B cell (primary cell): ENCODE results near the gene UBFD1. TPM values are rescaled to one million over a fixed set of nuclear protein-coding genes. Genes with fewer than 3 reads are reported as not detected.

Experiments
- ATAC-seq: fragments of 200-7000 bp; cut with Tn5 transposase; one replicate; pipeline ENCODE4 v1.10.0; 2021; ENCODE audit warnings: low read depth, mild to moderate bottlenecking, moderate number of reproducible peaks, moderate library complexity
- CTCF ChIA-PET: fragments of 350-600 bp; sonication (Branson Sonifier 250); formaldehyde crosslinking; loops from one replicate; lab custom pipeline; 2021; ENCODE audit warnings: antibody characterized with exemption, inconsistent platforms; lab: Charles Lee
- POLR2A ChIA-PET: fragments of 350-600 bp; sonication (Branson Sonifier 250); formaldehyde crosslinking; loops from one replicate; lab custom pipeline; 2021; ENCODE audit warnings: antibody characterized with exemption; lab: Charles Lee
- DNase-seq: peaks from one replicate; pipeline ENCODE4 v3.0.0; 2013
- H2AFZ ChIP-seq: 2 replicates; pipeline ENCODE4 v1.6.1; 2012; ENCODE audit warnings: mild to moderate bottlenecking, low read depth, low read length; ENCODE audit not compliant: insufficient read depth, poor library complexity, severe bottlenecking
- H3K27ac ChIP-seq, 2 donors: 1 replicate in 1 of 2; 2 replicates in 1 of 2; pipeline ENCODE4 v1.5.1; 2012 to 2013; ENCODE audit warnings: low read length in 2 of 2, mild to moderate bottlenecking in 2 of 2, moderate library complexity in 1 of 2
- H3K27me3 ChIP-seq, 4 experiments: fragments of 200-600 bp in 1 of 4; sonication (generic) in 1 of 4; replicated peaks in 1 of 4; 1 replicate in 2 of 4; 2 replicates in 2 of 4; pipeline versions ENCODE4 v1.6.1 to v1.7.0; 2013 to 2016; ENCODE audit warnings: low read length in 3 of 4, mild to moderate bottlenecking in 2 of 4, mixed read lengths in 1 of 4, moderate library complexity in 1 of 4; ENCODE audit not compliant: insufficient read depth in 4 of 4, control insufficient read depth in 3 of 4; ENCODE audit errors: control extremely low read depth in 1 of 4
- H3K36me3 ChIP-seq, 2 experiments: replicated peaks in 1 of 2; 1 replicate in 1 of 2; 2 replicates in 1 of 2; pipeline versions ENCODE4 v1.6.1 to v1.7.1; 2013; ENCODE audit warnings: low read length in 1 of 2; ENCODE audit not compliant: insufficient read depth in 2 of 2, control insufficient read depth in 1 of 2; ENCODE audit errors: control extremely low read depth in 1 of 2, extremely low read depth in 1 of 2
- H3K4me1 ChIP-seq, 2 donors: fragments of 200-600 bp in 1 of 2; sonication (generic) in 1 of 2; 1 replicate in 1 of 2; 2 replicates in 1 of 2; pipeline versions ENCODE4 v1.5.1 to v1.6.1; 2013 to 2017; ENCODE audit warnings: low read length in 2 of 2; ENCODE audit not compliant: control insufficient read depth in 2 of 2, insufficient read depth in 2 of 2
- H3K4me2 ChIP-seq: replicated peaks from 2 replicates; pipeline ENCODE3; 2012; ENCODE audit warnings: mild to moderate bottlenecking, low read depth, low read length; ENCODE audit not compliant: poor library complexity, severe bottlenecking
- H3K4me3 ChIP-seq, 5 experiments: fragments of 200-600 bp in 1 of 5; sonication (generic) in 1 of 5; 1 replicate in 3 of 5; 2 replicates in 2 of 5; pipeline versions ENCODE4 v1.5.1 to v1.7.0; 2011 to 2016; ENCODE audit warnings: low read length in 4 of 5, mild to moderate bottlenecking in 4 of 5, low read depth in 2 of 5, control low read depth in 1 of 5, moderate library complexity in 1 of 5; ENCODE audit not compliant: insufficient read depth in 1 of 5; ENCODE audit errors: control extremely low read depth in 1 of 5, extremely low read depth in 1 of 5
- H3K79me2 ChIP-seq: fragments of 200-600 bp; sonication (generic); one replicate; pipeline ENCODE4 v1.6.0; 2016; ENCODE audit warnings: low read length; ENCODE audit not compliant: control insufficient read depth, insufficient read depth
- H3K9ac ChIP-seq: fragments of 200-600 bp; sonication (generic); 2 replicates; pipeline ENCODE4 v1.6.1; 2017; ENCODE audit warnings: mild to moderate bottlenecking, low read length, moderate library complexity
- H3K9me3 ChIP-seq, 3 donors: one replicate each; pipeline versions ENCODE4 v1.6.1 to v1.7.1; 2013; ENCODE audit warnings: low read length in 2 of 3; ENCODE audit not compliant: control insufficient read depth in 2 of 3, insufficient read depth in 1 of 3; ENCODE audit errors: control extremely low read depth in 1 of 3
- H4K20me1 ChIP-seq: 2 replicates; pipeline ENCODE4 v1.6.0; 2012; ENCODE audit warnings: mild to moderate bottlenecking, low read length; ENCODE audit not compliant: insufficient read depth, control insufficient read depth, poor library complexity, severe bottlenecking
- H3K27ac Mint-ChIP-seq: one replicate; pipeline ENCODE4 v1.8.0; 2021; ENCODE audit warnings: mixed read lengths
- H3K27me3 Mint-ChIP-seq: one replicate; pipeline ENCODE4 v1.8.0; 2021; ENCODE audit warnings: mixed read lengths
- H3K4me1 Mint-ChIP-seq: one replicate; pipeline ENCODE4 v1.8.0; 2021; ENCODE audit warnings: mixed read lengths
- H3K4me3 Mint-ChIP-seq: one replicate; pipeline ENCODE4 v1.8.0; 2021; ENCODE audit warnings: mixed read lengths
- H3K9me3 Mint-ChIP-seq: one replicate; pipeline ENCODE4 v1.8.0; 2022; ENCODE audit warnings: mixed read lengths; ENCODE audit not compliant: insufficient read depth
- EZH2 ChIP-seq: IDR thresholded peaks from 2 replicates; pipeline ENCODE4 v1.6.1; 2012; ENCODE audit warnings: borderline replicate concordance, low read depth, mild to moderate bottlenecking, moderate library complexity, low read length; ENCODE audit not compliant: insufficient read depth, poor library complexity, severe bottlenecking
- WGBS: methylation state at CpG from one replicate; pipeline ENCODE4 v1.1.5; 2013; ENCODE audit warnings: missing lambda C conversion rate; ENCODE audit not compliant: insufficient coverage; 5-methylcytosine and 5-hydroxymethylcytosine counted together
- intact Hi-C: fragments of 100-400 bp; cut with micrococcal nuclease; formaldehyde crosslinking; loops from one replicate; pipeline ENCODE4 v1.10.0; 2022
- polyA plus RNA-seq: library from polyadenylated mRNA; depleted of rRNA; stranded (reverse); fragments of >200 nt; gene quantifications from 2 replicates; pipeline ENCODE4 v1.2.3, GENCODE V29; 2012
- total RNA-seq, 2 donors: library from RNA; stranded (reverse); fragments of 120-200 nt in 1 of 2; gene quantifications; 1 replicate in 1 of 2; 2 replicates in 1 of 2; pipeline versions ENCODE4 v1.2.3 to v1.2.4, GENCODE V29; 2013 to 2022
- TF ChIP-seq, protein P1 (sequence below): fragments of 200-600 bp; IDR thresholded peaks from one replicate; pipeline ENCODE4 v1.8.0; 2022; ENCODE audit warnings: antibody characterized with exemption, mild to moderate bottlenecking

The UBFD1 gene
- total and polyA plus RNA-seq, 2 donors (not counting 1 experiment from before 2014, with no cell fraction given): 12.8 to 49.2 TPM

DNA sequence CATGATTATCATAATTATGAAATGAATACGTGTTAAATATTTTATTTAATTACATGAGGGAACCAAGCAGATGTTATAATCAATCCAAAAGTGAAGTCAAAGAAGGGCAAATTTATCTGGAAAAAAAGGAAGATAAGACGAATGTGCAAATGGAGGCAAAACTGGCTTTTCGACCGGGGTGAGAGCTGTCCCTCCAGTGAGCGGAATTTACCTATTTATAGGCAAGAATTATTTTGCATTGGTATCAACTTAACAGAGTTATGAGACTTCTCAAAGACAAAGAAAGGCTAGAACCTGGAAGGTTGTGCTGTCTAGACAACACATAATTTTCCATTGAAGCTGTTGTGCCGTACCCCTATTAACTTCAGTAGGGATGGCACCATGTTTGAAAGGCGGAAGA, 45.8 kb upstream of the UBFD1 start:
- TF ChIP-seq, protein P1, sequence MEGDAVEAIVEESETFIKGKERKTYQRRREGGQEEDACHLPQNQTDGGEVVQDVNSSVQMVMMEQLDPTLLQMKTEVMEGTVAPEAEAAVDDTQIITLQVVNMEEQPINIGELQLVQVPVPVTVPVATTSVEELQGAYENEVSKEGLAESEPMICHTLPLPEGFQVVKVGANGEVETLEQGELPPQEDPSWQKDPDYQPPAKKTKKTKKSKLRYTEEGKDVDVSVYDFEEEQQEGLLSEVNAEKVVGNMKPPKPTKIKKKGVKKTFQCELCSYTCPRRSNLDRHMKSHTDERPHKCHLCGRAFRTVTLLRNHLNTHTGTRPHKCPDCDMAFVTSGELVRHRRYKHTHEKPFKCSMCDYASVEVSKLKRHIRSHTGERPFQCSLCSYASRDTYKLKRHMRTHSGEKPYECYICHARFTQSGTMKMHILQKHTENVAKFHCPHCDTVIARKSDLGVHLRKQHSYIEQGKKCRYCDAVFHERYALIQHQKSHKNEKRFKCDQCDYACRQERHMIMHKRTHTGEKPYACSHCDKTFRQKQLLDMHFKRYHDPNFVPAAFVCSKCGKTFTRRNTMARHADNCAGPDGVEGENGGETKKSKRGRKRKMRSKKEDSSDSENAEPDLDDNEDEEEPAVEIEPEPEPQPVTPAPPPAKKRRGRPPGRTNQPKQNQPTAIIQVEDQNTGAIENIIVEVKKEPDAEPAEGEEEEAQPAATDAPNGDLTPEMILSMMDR: no peak
- no peak for TF ChIP-seq EZH2
- peaks cover 28 to 48% of the 10 kb centered on the region in 2 donors for H3K4me1 ChIP-seq
- no peaks in the 10 kb centered on the region for H3K27me3 ChIP-seq
- no peak overlapping the region for H3K27ac ChIP-seq
- no peak for DNase-seq
- no peak for ATAC-seq
- Mint-ChIP-seq H3K27me3 (no peaks in the 10 kb centered on the region), H3K27ac (peak overlapping the region; percentile 22), H3K4me3 (peak overlapping the region; percentile 81), H3K4me1 (peaks cover 52% of the 10 kb centered on the region), H3K9me3 (no peaks in the 10 kb centered on the region)
- H3K4me3 ChIP-seq: no peak overlapping the region
- H3K79me2 ChIP-seq: peaks cover 47% of the 10 kb centered on the region
- no peaks in the 10 kb centered on the region for H3K9me3 ChIP-seq
- H2AFZ ChIP-seq: no peak overlapping the region
- POLR2A ChIA-PET: no interaction called here
- H3K9ac ChIP-seq: no peak overlapping the region
- no CpG with 5 or more reads among the region's 7 CpGs for WGBS
- no peak overlapping the region for H3K4me2 ChIP-seq
- peaks cover 0 to 8% of the 10 kb centered on the region in 2 experiments for H3K36me3 ChIP-seq
- peaks cover 23% of the 10 kb centered on the region for H4K20me1 ChIP-seq
- CTCF ChIA-PET: no interaction called here
- intact Hi-C loops: loop anchor here (2.0 kb wide), 1 partner anchor 85 kb away; the partner anchor contains the start of gene NDUFAB1

DNA sequence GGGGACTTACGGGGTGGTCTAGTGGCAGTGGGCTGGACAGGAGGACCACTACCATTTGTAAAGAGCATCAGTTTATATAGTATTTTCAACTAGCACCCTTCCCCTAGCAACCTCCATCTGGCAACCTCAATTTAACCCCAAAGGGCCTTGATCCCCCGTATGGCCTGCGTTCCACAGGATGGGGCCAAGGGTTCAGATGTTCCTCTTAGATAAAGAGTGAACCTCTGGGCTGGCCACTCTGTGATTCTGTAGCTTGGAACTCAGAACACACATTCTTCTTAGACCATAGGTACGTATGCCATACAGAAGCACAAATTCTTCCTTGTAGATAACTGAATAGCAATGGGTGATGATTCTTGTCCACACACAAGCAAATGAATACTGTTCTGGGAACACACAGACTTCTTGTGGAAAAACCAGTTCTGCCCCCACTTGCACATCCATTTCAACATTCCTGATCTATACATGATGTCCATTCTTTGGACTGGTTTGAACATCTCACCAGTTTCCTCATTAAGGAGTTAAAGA, 45.3 kb upstream of the UBFD1 start:
- ChIA-PET POLR2A (no interaction called here), CTCF (no interaction called here)
- no peaks in the 10 kb centered on the region for H3K27me3 ChIP-seq
- peaks cover 0 to 8% of the 10 kb centered on the region in 2 experiments for H3K36me3 ChIP-seq
- H3K4me3 Mint-ChIP-seq: no peak overlapping the region
- WGBS: 72% methylated on average over 2 of the region's 4 CpGs
- H3K4me2 ChIP-seq: no peak overlapping the region
- H3K9me3 ChIP-seq: no peaks in the 10 kb centered on the region
- peak overlapping the region; percentile 22 for H3K27ac Mint-ChIP-seq
- peaks cover 51% of the 10 kb centered on the region for H3K4me1 Mint-ChIP-seq
- no peaks in the 10 kb centered on the region for H3K9me3 Mint-ChIP-seq
- ATAC-seq (no peak), DNase-seq (no peak)
- peaks cover 27 to 46% of the 10 kb centered on the region in 2 donors for H3K4me1 ChIP-seq
- no peak for TF ChIP-seq EZH2
- TF ChIP-seq, protein P1: no peak
- H3K9ac ChIP-seq: no peak overlapping the region
- intact Hi-C loops: no loop called here
- H3K4me3 ChIP-seq: no peak overlapping the region
- H3K27me3 Mint-ChIP-seq: no peaks in the 10 kb centered on the region
- H4K20me1 ChIP-seq: peaks cover 23% of the 10 kb centered on the region
- H3K79me2 ChIP-seq: peaks cover 42% of the 10 kb centered on the region
- H2AFZ ChIP-seq: no peak overlapping the region
- no peak overlapping the region for H3K27ac ChIP-seq
